GM19025 (cell line): ENCODE data around the gene LMTK2.

Source experiments
- ATAC-seq: cut with Tn5 transposase; IDR thresholded peaks from one replicate; pipeline ENCODE4 v1.9.1; 2021; ENCODE audit warnings: mild to moderate bottlenecking, low read depth, moderate library complexity; ENCODE audit not compliant: unreplicated experiment

The LMTK2 gene

GRCh38 chr7:98215561-98216495, 109.2 kb downstream of the LMTK2 start:
- ATAC-seq = no peak

- no peak for ATAC-seq
Measured at GRCh38 chr7:98216941-98217622, 110.4 kb downstream of the LMTK2 start.

GRCh38 chr7:98217623-98218582, 111.2 kb downstream of the LMTK2 start:
- ATAC-seq = no peak

- ATAC-seq = peak; percentile 10
Measured at GRCh38 chr7:98219382-98219781, 112.7 kb downstream of the LMTK2 start.

GRCh38 chr7:98221611-98222532, 115.2 kb downstream of the LMTK2 start:
- no peak for ATAC-seq

- no peak for ATAC-seq
Measured at GRCh38 chr7:98222533-98223195, 116.0 kb downstream of the LMTK2 start.

- no peak for ATAC-seq
Measured at GRCh38 chr7:98223351-98223897, 116.8 kb downstream of the LMTK2 start.

- ATAC-seq = no peak
Measured at GRCh38 chr7:98223898-98224700, 117.4 kb downstream of the LMTK2 start.

GRCh38 chr7:98224701-98225181, 118.1 kb downstream of the LMTK2 start:
- ATAC-seq = no peak

- no peak for ATAC-seq
Measured at GRCh38 chr7:98225913-98226614, 119.4 kb downstream of the LMTK2 start.

- no peak for ATAC-seq
Measured at GRCh38 chr7:98227939-98228338, 121.3 kb downstream of the LMTK2 start.

GRCh38 chr7:98228801-98229200, 122.1 kb downstream of the LMTK2 start:
- ATAC-seq = no peak

GRCh38 chr7:98229441-98229840, 122.8 kb downstream of the LMTK2 start:
- ATAC-seq = no peak

GRCh38 chr7:98229991-98230745, 123.5 kb downstream of the LMTK2 start:
- ATAC-seq = no peak

- no peak for ATAC-seq
Measured at GRCh38 chr7:98230746-98231471, 124.2 kb downstream of the LMTK2 start.
